Measurements from ENCODE around the gene CD48. TPM values are rescaled to one million over a fixed set of nuclear protein-coding genes. Genes with fewer than 3 reads are reported as not detected.
A peak's percentile ranks its signal among the peaks of the same experiment; 100 is the strongest.

CD48 gene
- total RNA-seq, 2 donors from 2014 or later = 0.55 to 1.1 TPM

- WGBS, 2 experiments (ENCODE audit: insufficient coverage in 1 of 2, insufficient read length in 1 of 2) = 94 to 100% methylated on average over 3 of the region's 3 CpGs
- H3K9ac ChIP-seq (ENCODE audit: extremely low read depth, low read length, poor library complexity, severe bottlenecking) = no peak overlapping the region
- Mint-ChIP-seq H3K9me3 (no peaks in the 10 kb centered on the region), H3K36me3 (ENCODE audit: low read depth) (peaks cover 2% of the 10 kb centered on the region), H3K27ac (peak overlapping the region; percentile 67), H3K4me3 (no peak overlapping the region), H3K27me3 (ENCODE audit: insufficient read depth) (no peaks in the 10 kb centered on the region), H3K4me1 (peaks cover 18% of the 10 kb centered on the region)
- TF ChIP-seq CTCF (conservative IDR thresholded peaks at IDR 0.05) = no peak
- H3K27me3 ChIP-seq (ENCODE audit: control insufficient read depth, insufficient read depth, low read length, poor library complexity, severe bottlenecking) = no peaks in the 10 kb centered on the region
- no peak overlapping the region for H3K27ac ChIP-seq (ENCODE audit: low read depth, low read length)
- H3K4me3 ChIP-seq (ENCODE audit: low read length) = no peak overlapping the region
- peaks cover 10% of the 10 kb centered on the region for H3K9me3 ChIP-seq (ENCODE audit: control insufficient read depth, low read length)
- H3K36me3 ChIP-seq (ENCODE audit: control insufficient read depth, insufficient read depth, low read length) = peaks cover 1% of the 10 kb centered on the region
- H3K4me1 ChIP-seq (ENCODE audit: control insufficient read depth, insufficient read depth, low read length) = peaks cover 7% of the 10 kb centered on the region
- DNase-seq = no peak
Observed at GRCh38 chr1:160679893-160680292, 31.7 kb downstream of the CD48 start.

- Histone ChIP-seq H3K27ac (ENCODE audit: low read depth, low read length) (no peak overlapping the region), H3K4me1 (ENCODE audit: control insufficient read depth, insufficient read depth, low read length) (peaks cover 22% of the 10 kb centered on the region), H3K36me3 (ENCODE audit: control insufficient read depth, insufficient read depth, low read length) (no peaks in the 10 kb centered on the region), H3K9ac (ENCODE audit: extremely low read depth, low read length, poor library complexity, severe bottlenecking) (no peak overlapping the region), H3K9me3 (ENCODE audit: control insufficient read depth, low read length) (no peaks in the 10 kb centered on the region), H3K4me3 (ENCODE audit: low read length) (no peak overlapping the region), H3K27me3 (ENCODE audit: control insufficient read depth, insufficient read depth, low read length, poor library complexity, severe bottlenecking) (no peaks in the 10 kb centered on the region)
- no peak for DNase-seq
- no peak overlapping the region for H3K27ac Mint-ChIP-seq
- no peak for TF ChIP-seq CTCF (conservative IDR thresholded peaks at IDR 0.05)
- peaks cover 18% of the 10 kb centered on the region for H3K4me1 Mint-ChIP-seq
- H3K27me3 Mint-ChIP-seq (ENCODE audit: insufficient read depth) = no peaks in the 10 kb centered on the region
- no peak overlapping the region for H3K4me3 Mint-ChIP-seq
- H3K9me3 Mint-ChIP-seq = no peaks in the 10 kb centered on the region
- no peaks in the 10 kb centered on the region for H3K36me3 Mint-ChIP-seq (ENCODE audit: low read depth)
- WGBS, 2 experiments (ENCODE audit: insufficient coverage in 1 of 2, insufficient read length in 1 of 2) = 88 to 98% methylated on average over 5 to 13 of the region's 13 CpGs
Observed at GRCh38 chr1:160676869-160677597, 34.6 kb downstream of the CD48 start.

GRCh38 chr1:160675641-160676410, 35.8 kb downstream of the CD48 start:
- Mint-ChIP-seq H3K36me3 (ENCODE audit: low read depth) (no peaks in the 10 kb centered on the region), H3K27me3 (ENCODE audit: insufficient read depth) (no peaks in the 10 kb centered on the region), H3K27ac (peak overlapping the region; percentile 83), H3K4me3 (no peak overlapping the region), H3K4me1 (peaks cover 13% of the 10 kb centered on the region), H3K9me3 (no peaks in the 10 kb centered on the region)
- H3K36me3 ChIP-seq (ENCODE audit: control insufficient read depth, insufficient read depth, low read length) = no peaks in the 10 kb centered on the region
- no peak overlapping the region for H3K27ac ChIP-seq (ENCODE audit: low read depth, low read length)
- DNase-seq = peak; percentile 92
- peak; percentile 93 for TF ChIP-seq CTCF (conservative IDR thresholded peaks at IDR 0.05)
- 65 to 67% methylated on average over 6 of the region's 6 CpGs for WGBS, 2 experiments (ENCODE audit: insufficient coverage in 1 of 2, insufficient read length in 1 of 2)
- no peaks in the 10 kb centered on the region for H3K9me3 ChIP-seq (ENCODE audit: control insufficient read depth, low read length)
- no peak overlapping the region for H3K4me3 ChIP-seq (ENCODE audit: low read length)
- no peak overlapping the region for H3K9ac ChIP-seq (ENCODE audit: extremely low read depth, low read length, poor library complexity, severe bottlenecking)
- peaks cover 29% of the 10 kb centered on the region for H3K4me1 ChIP-seq (ENCODE audit: control insufficient read depth, insufficient read depth, low read length)
- H3K27me3 ChIP-seq (ENCODE audit: control insufficient read depth, insufficient read depth, low read length, poor library complexity, severe bottlenecking) = no peaks in the 10 kb centered on the region

Data from endodermal cell (in vitro differentiated cells).